Endothelial cell of umbilical vein (primary cell): ENCODE data around the gene SFTPD. TPM values are rescaled to one million over a fixed set of nuclear protein-coding genes. Genes with fewer than 3 reads are reported as not detected.

Source experiments
- BruUV-seq: library from RNA; stranded (reverse); fragments of 400-500 nt; replicated peaks from 2 replicates; lab custom pipeline; 2021; lab: Mats Ljungman, UMichigan
- CTCF ChIA-PET: fragments of 300-600, 350-600 bp; sonication (Branson Sonifier 250); formaldehyde crosslinking; loops from one replicate; lab custom pipeline; 2021; ENCODE audit warnings: antibody characterized with exemption, inconsistent platforms; lab: Charles Lee
- POLR2A ChIA-PET: fragments of 300-600, 350-600 bp; sonication (Branson Sonifier 250); formaldehyde crosslinking; loops from one replicate; lab custom pipeline; 2021; ENCODE audit warnings: antibody characterized with exemption, inconsistent platforms; lab: Charles Lee
- DNase-seq: peaks from one replicate; pipeline ENCODE4 v3.0.0-alpha.2; 2011; ENCODE audit warnings: low read depth, low spot score
- FAIRE-seq: peaks from 2 replicates; lab custom pipeline; 2011; peaks lifted over from hg19 to GRCh38; lab: Jason Lieb, UNC
- H2AFZ ChIP-seq: 2 replicates; pipeline ENCODE4 v1.6.0; 2012; ENCODE audit warnings: low read depth, low read length, control low read depth, inconsistent platforms
- H3K27ac ChIP-seq: 2 replicates; pipeline ENCODE4 v1.5.1; 2011; ENCODE audit warnings: low read depth, mild to moderate bottlenecking, control low read depth, low read length, moderate library complexity; ENCODE audit not compliant: insufficient read depth
- H3K27me3 ChIP-seq, 2 experiments: 2 replicates each; pipeline versions ENCODE4 v1.6.0 to v1.6.1; 2011; ENCODE audit warnings: low read length in 2 of 2, mixed read lengths in 1 of 2; ENCODE audit not compliant: control insufficient read depth in 2 of 2, insufficient read depth in 2 of 2
- H3K36me3 ChIP-seq, 2 experiments: 2 replicates in 1 of 2; 3 replicates in 1 of 2; pipeline ENCODE4 v1.5.1; 2011; ENCODE audit warnings: low read length in 2 of 2, mild to moderate bottlenecking in 1 of 2, moderate library complexity in 1 of 2; ENCODE audit not compliant: control insufficient read depth in 2 of 2, insufficient read depth in 2 of 2; ENCODE audit errors: extremely low read depth in 1 of 2
- H3K4me1 ChIP-seq: 3 replicates; pipeline ENCODE4 v1.5.1; 2011; ENCODE audit warnings: mild to moderate bottlenecking, low read length; ENCODE audit not compliant: control insufficient read depth, insufficient read depth; ENCODE audit errors: extremely low read depth
- H3K4me2 ChIP-seq: 2 replicates; pipeline ENCODE4 v1.6.1; 2011; ENCODE audit warnings: low read length, control low read depth, mixed read lengths; ENCODE audit not compliant: insufficient read depth
- H3K4me3 ChIP-seq, 3 experiments: fragments of 200-600 bp in 1 of 3; sonication (generic), shearing (Covaris generic) in 1 of 3; replicated peaks in 1 of 3; 2 replicates each; pipeline ENCODE4 v1.5.1; 2011 to 2016; ENCODE audit warnings: control low read depth in 3 of 3, low read length in 3 of 3, mild to moderate bottlenecking in 2 of 3, inconsistent platforms in 1 of 3, low read depth in 1 of 3, moderate library complexity in 1 of 3; ENCODE audit not compliant: insufficient read depth in 1 of 3
- H3K79me2 ChIP-seq: 2 replicates; pipeline ENCODE4 v1.6.0; 2012; ENCODE audit warnings: low read length, inconsistent platforms; ENCODE audit not compliant: control insufficient read depth, insufficient read depth
- H3K9ac ChIP-seq: replicated peaks from 2 replicates; pipeline ENCODE3; 2011; ENCODE audit warnings: low read length, control low read depth; ENCODE audit not compliant: insufficient read depth; ENCODE audit errors: extremely low read depth
- H3K9me1 ChIP-seq: replicated peaks from 3 replicates; pipeline ENCODE4 v1.6.0; 2011; ENCODE audit warnings: mild to moderate bottlenecking, low read length; ENCODE audit not compliant: control insufficient read depth, insufficient read depth; ENCODE audit errors: extremely low read depth
- H3K9me3 ChIP-seq: replicated peaks from 2 replicates; pipeline ENCODE4 v1.5.1; 2012; ENCODE audit warnings: low read length, inconsistent platforms; ENCODE audit not compliant: control insufficient read depth, insufficient read depth
- H4K20me1 ChIP-seq: replicated peaks from 2 replicates; pipeline ENCODE3; 2011; ENCODE audit warnings: mild to moderate bottlenecking, low read length; ENCODE audit not compliant: control insufficient read depth, insufficient read depth; ENCODE audit errors: extremely low read depth
- CTCF ChIP-seq, 2 donors: IDR thresholded peaks; 1 replicate in 1 of 2; 2 replicates in 1 of 2; pipeline ENCODE4 v1.5.1; 2011; ENCODE audit warnings: low read length in 2 of 2, mild to moderate bottlenecking in 2 of 2, moderate library complexity in 2 of 2, control low read depth in 1 of 2, inconsistent platforms in 1 of 2, low read depth in 1 of 2; ENCODE audit not compliant: insufficient read depth in 1 of 2; ENCODE audit errors: extremely low read depth in 1 of 2
- FOS ChIP-seq: IDR thresholded peaks from 2 replicates; pipeline ENCODE4 v1.6.1; 2011; ENCODE audit warnings: mild to moderate bottlenecking, low read length, moderate library complexity, borderline replicate concordance; ENCODE audit not compliant: insufficient read depth
- JUN ChIP-seq: IDR thresholded peaks from 2 replicates; pipeline ENCODE4 v1.6.1; 2011; ENCODE audit warnings: borderline replicate concordance, low read depth; ENCODE audit not compliant: insufficient read length, insufficient read depth
- MAX ChIP-seq: IDR thresholded peaks from 2 replicates; pipeline ENCODE4 v1.6.1; 2011; ENCODE audit not compliant: insufficient read depth, insufficient read length
- MYC ChIP-seq: IDR thresholded peaks from one replicate; pipeline ENCODE4 v1.6.1; 2011; ENCODE audit warnings: mild to moderate bottlenecking, low read depth, low read length
- dilution Hi-C: fragments of 300-500 bp; cut with MboI; formaldehyde crosslinking; loops from one replicate; pipeline ENCODE4 v1.15.0; 2019; ENCODE audit warnings: low sequenced_read_pairs; ENCODE audit not compliant: extremely low pct_ligation_motif_present
- intact Hi-C: fragments of 100-400 bp; cut with micrococcal nuclease; formaldehyde crosslinking; loops from one replicate; pipeline ENCODE4 v1.10.0; 2022
- polyA plus RNA-seq, 4 experiments: library from polyadenylated mRNA; depleted of rRNA in 3 of 4; stranded (reverse) in 3 of 4; unstranded in 1 of 4; fragments of >200 nt; gene quantifications; 2 replicates each; pipeline versions ENCODE4 v1.2.1 to v1.2.3, GENCODE V29; 2011 to 2012; ENCODE audit warnings: missing spikeins in 1 of 4
- total RNA-seq: library from RNA; stranded (reverse); gene quantifications from 2 replicates; pipeline ENCODE4 v1.2.3, GENCODE V29; 2021

The SFTPD gene
- total and polyA plus RNA-seq, 2 donors (not counting 3 experiments of a cell fraction or from before 2014, with no cell fraction given): not detected

DNA sequence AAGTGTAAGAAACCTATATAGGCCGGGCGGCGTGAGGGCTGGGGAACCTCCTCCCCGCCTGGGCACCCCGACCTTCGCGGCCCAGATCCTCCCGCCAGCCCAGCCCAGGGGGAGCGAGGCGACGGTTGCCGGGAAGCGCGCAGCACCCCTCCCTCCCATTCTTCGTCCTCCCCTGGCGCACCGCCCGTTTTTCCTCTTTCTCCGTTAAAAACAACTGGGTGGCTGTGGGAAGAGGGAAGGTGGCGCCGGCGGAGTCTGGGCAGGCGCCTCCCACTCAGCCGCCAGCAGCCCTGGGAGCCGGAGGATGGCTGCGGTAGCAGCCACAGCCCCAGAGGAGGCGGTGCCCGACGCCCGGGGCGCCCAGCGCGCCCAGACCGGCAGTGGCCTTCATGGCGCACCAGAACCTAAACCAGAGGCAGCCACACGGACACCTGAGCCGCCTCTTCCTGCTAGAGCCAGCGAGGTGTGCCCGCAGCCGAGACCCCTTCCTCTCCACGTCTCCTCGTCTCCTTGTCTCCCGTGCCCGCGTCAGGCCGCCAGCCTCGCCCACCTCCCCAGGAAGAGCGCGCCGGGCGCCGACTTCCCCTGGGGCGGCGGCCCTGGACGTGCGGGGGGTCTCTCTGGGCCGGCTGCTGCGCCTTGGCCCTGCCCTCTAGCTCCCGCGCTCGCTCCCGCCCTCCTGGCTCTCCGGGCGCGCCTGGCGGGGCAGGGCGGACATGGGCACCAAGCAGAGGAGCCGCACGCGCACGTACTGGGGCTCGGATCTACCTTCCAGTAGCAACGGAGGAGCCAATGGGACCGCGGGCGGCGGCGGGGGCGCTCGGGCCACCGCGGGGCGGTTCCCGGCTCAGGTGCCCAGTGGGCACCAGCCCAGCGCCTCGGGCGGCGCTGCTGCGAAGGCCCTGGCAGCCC, 32.8 kb upstream of the SFTPD start:
- Histone ChIP-seq H3K36me3 (no peaks in the 10 kb centered on the region), H3K9me1 (no peaks in the 10 kb centered on the region), H2AFZ (peak overlapping the region; percentile 91), H3K9me3 (no peaks in the 10 kb centered on the region), H3K4me2 (peak overlapping the region; percentile 46), H3K4me3 (peak overlapping the region; percentile 24 to 51 (median 25)), H3K27me3 (peaks cover 35 to 46% of the 10 kb centered on the region in 2 experiments), H4K20me1 (no peaks in the 10 kb centered on the region), H3K27ac (no peak overlapping the region), H3K4me1 (no peaks in the 10 kb centered on the region), H3K9ac (no peak overlapping the region), H3K79me2 (no peaks in the 10 kb centered on the region)
- ChIA-PET CTCF (interaction anchor here (0.7 kb wide), 1 partner anchor 12 kb away, joined by 3 read pairs; no protein-coding TSS in a partner anchor), POLR2A (no interaction called here)
- FAIRE-seq (peak; percentile 37), DNase-seq (peak; percentile 37)
- TF ChIP-seq MYC (no peak), CTCF (IDR thresholded peaks at IDR 0.05; ENCODE audit: extremely low read depth in 1 of 2, insufficient read depth in 1 of 2, low read depth in 1 of 2, low read length in 2 of 2) (peak in 1 of 2 donors; percentile 15), MAX (no peak), FOS (no peak), JUN (no peak)
- dilution Hi-C loops: no loop called here
- BruUV-seq: no TSS peak
- intact Hi-C loops: loop anchor here (5.0 kb wide), 1 partner anchor 49 kb away; no protein-coding TSS in a partner anchor
